WTC11 (cell line): ENCODE results near the gene CLCN6. TPM values are rescaled to one million over a fixed set of nuclear protein-coding genes. Genes with fewer than 3 reads are reported as not detected.

Experiments
- ATAC-seq: fragments of 200-7000 bp; cut with Tn5 transposase; 2 replicates; pipeline ENCODE4 v1.10.0; 2021; ENCODE audit warnings: mild to moderate bottlenecking, moderate library complexity
- CTCF ChIA-PET: fragments of 300-600 bp; sonication (Branson Sonifier 250); formaldehyde crosslinking; loops from one replicate; lab custom pipeline; 2021; ENCODE audit warnings: antibody characterized with exemption; lab: Charles Lee
- POLR2A ChIA-PET: fragments of 350-600 bp; sonication (Branson Sonifier 250); formaldehyde crosslinking; loops from one replicate; lab custom pipeline; 2021; ENCODE audit warnings: antibody characterized with exemption; lab: Charles Lee
- DNase-seq: peaks from one replicate; pipeline ENCODE4 v3.0.0; 2021; ENCODE audit warnings: low spot score
- H3K27ac Mint-ChIP-seq: 2 replicates; pipeline ENCODE4 v1.8.0; 2021; ENCODE audit warnings: mixed read lengths
- H3K27me3 Mint-ChIP-seq: 2 replicates; pipeline ENCODE4 v1.8.0; 2021; ENCODE audit warnings: low read depth, mild to moderate bottlenecking, moderate library complexity, mixed read lengths
- H3K36me3 Mint-ChIP-seq: 2 replicates; pipeline ENCODE4 v1.8.0; 2021; ENCODE audit warnings: mixed read lengths
- H3K4me1 Mint-ChIP-seq: 2 replicates; pipeline ENCODE4 v1.8.0; 2022; ENCODE audit warnings: mixed read lengths
- H3K4me3 Mint-ChIP-seq: 2 replicates; pipeline ENCODE4 v1.8.0; 2021; ENCODE audit warnings: mild to moderate bottlenecking, moderate library complexity, mixed read lengths
- H3K9me3 Mint-ChIP-seq: 2 replicates; pipeline ENCODE4 v1.8.0; 2021; ENCODE audit warnings: mixed read lengths
- HMGA2 ChIP-seq: fragments of 250-450 bp; sonication (Bioruptor Pico); IDR thresholded peaks from 2 replicates; pipeline ENCODE4 v1.4.0; 2021; ENCODE audit warnings: mild to moderate bottlenecking, moderate library complexity
- IRF1 ChIP-seq: sonication (generic); formaldehyde crosslinking; IDR thresholded peaks from 2 replicates; pipeline ENCODE4 v1.8.0; 2023; ENCODE audit warnings: missing genetic modification reagents
- PRDM15 ChIP-seq: sonication (generic); formaldehyde crosslinking; IDR thresholded peaks from 2 replicates; pipeline ENCODE4 v1.8.0; 2022; ENCODE audit warnings: missing genetic modification reagents
- PREB ChIP-seq: sonication (generic); formaldehyde crosslinking; IDR thresholded peaks from 2 replicates; pipeline ENCODE4 v1.8.1; 2022; ENCODE audit warnings: mild to moderate bottlenecking, missing genetic modification reagents, moderate library complexity, borderline replicate concordance
- RORB ChIP-seq: fragments of 250-450 bp; sonication (Bioruptor Pico); IDR thresholded peaks from 2 replicates; pipeline ENCODE4 v1.9.0; 2021; ENCODE audit warnings: mild to moderate bottlenecking
- SMAD4 ChIP-seq: sonication (generic); formaldehyde crosslinking; IDR thresholded peaks from 2 replicates; pipeline ENCODE4 v1.8.0; 2022; ENCODE audit warnings: mild to moderate bottlenecking, missing genetic modification reagents
- ZNF232 ChIP-seq: sonication (generic); formaldehyde crosslinking; IDR thresholded peaks from 2 replicates; pipeline ENCODE4 v1.8.0; 2022; ENCODE audit warnings: mild to moderate bottlenecking, missing genetic modification reagents
- ZNF263 ChIP-seq: sonication (generic); formaldehyde crosslinking; IDR thresholded peaks from 2 replicates; pipeline ENCODE4 v1.8.1; 2022; ENCODE audit warnings: low read depth, mild to moderate bottlenecking, moderate library complexity, missing genetic modification reagents
- ZNF396 ChIP-seq: fragments of 250-450 bp; sonication (Bioruptor Pico); IDR thresholded peaks from 2 replicates; pipeline ENCODE4 v1.8.0; 2021; ENCODE audit warnings: mild to moderate bottlenecking, moderate library complexity, borderline replicate concordance
- ZNF532 ChIP-seq: fragments of 250-450 bp; sonication (Bioruptor Pico); IDR thresholded peaks from 2 replicates; pipeline ENCODE4 v1.9.0; 2021; ENCODE audit warnings: mild to moderate bottlenecking, borderline replicate concordance
- total RNA-seq: library from RNA; stranded (reverse); gene quantifications from 3 replicates; pipeline ENCODE4 v1.2.3, GENCODE V29; 2021
- TF ChIP-seq, protein P1 (sequence below): sonication (generic); formaldehyde crosslinking; IDR thresholded peaks from 2 replicates; pipeline ENCODE4 v1.8.1; 2023; ENCODE audit warnings: mild to moderate bottlenecking, missing genetic modification reagents
- TF ChIP-seq, protein P2 (sequence below): sonication (generic); formaldehyde crosslinking; IDR thresholded peaks from 2 replicates; pipeline ENCODE4 v1.8.1; 2023; ENCODE audit warnings: mild to moderate bottlenecking, missing genetic modification reagents
- TF ChIP-seq, protein P3 (sequence below): sonication (generic); formaldehyde crosslinking; IDR thresholded peaks from 2 replicates; pipeline ENCODE4 v1.8.1; 2023; ENCODE audit warnings: mild to moderate bottlenecking, missing genetic modification reagents, moderate library complexity

CLCN6 gene
- total RNA-seq, 1 experiment from 2014 or later: 22.3 TPM

- no peak for TF ChIP-seq IRF1 (CRISPR knock-in tag)
- no peak for TF ChIP-seq ZNF263 (CRISPR knock-in tag)
- TF ChIP-seq RORB (CRISPR knock-in tag): no peak
- no peak for TF ChIP-seq PREB
- no peak for TF ChIP-seq ZNF532 (CRISPR knock-in tag)
- TF ChIP-seq SMAD4 (CRISPR knock-in tag): no peak
- no peak for TF ChIP-seq PRDM15
- TF ChIP-seq ZNF396 (CRISPR knock-in tag): no peak
- TF ChIP-seq, protein P1, sequence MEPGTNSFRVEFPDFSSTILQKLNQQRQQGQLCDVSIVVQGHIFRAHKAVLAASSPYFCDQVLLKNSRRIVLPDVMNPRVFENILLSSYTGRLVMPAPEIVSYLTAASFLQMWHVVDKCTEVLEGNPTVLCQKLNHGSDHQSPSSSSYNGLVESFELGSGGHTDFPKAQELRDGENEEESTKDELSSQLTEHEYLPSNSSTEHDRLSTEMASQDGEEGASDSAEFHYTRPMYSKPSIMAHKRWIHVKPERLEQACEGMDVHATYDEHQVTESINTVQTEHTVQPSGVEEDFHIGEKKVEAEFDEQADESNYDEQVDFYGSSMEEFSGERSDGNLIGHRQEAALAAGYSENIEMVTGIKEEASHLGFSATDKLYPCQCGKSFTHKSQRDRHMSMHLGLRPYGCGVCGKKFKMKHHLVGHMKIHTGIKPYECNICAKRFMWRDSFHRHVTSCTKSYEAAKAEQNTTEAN (CRISPR knock-in tag): no peak
- TF ChIP-seq ZNF232: no peak
- TF ChIP-seq, protein P2, sequence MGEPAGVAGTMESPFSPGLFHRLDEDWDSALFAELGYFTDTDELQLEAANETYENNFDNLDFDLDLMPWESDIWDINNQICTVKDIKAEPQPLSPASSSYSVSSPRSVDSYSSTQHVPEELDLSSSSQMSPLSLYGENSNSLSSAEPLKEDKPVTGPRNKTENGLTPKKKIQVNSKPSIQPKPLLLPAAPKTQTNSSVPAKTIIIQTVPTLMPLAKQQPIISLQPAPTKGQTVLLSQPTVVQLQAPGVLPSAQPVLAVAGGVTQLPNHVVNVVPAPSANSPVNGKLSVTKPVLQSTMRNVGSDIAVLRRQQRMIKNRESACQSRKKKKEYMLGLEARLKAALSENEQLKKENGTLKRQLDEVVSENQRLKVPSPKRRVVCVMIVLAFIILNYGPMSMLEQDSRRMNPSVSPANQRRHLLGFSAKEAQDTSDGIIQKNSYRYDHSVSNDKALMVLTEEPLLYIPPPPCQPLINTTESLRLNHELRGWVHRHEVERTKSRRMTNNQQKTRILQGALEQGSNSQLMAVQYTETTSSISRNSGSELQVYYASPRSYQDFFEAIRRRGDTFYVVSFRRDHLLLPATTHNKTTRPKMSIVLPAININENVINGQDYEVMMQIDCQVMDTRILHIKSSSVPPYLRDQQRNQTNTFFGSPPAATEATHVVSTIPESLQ (CRISPR knock-in tag): no peak
- TF ChIP-seq, protein P3, sequence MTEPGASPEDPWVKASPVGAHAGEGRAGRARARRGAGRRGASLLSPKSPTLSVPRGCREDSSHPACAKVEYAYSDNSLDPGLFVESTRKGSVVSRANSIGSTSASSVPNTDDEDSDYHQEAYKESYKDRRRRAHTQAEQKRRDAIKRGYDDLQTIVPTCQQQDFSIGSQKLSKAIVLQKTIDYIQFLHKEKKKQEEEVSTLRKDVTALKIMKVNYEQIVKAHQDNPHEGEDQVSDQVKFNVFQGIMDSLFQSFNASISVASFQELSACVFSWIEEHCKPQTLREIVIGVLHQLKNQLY (CRISPR knock-in tag): no peak
- no peak for TF ChIP-seq HMGA2 (CRISPR knock-in tag)
- Mint-ChIP-seq H3K4me1 (peaks cover 24% of the 10 kb centered on the region), H3K9me3 (no peaks in the 10 kb centered on the region), H3K36me3 (peaks cover 36% of the 10 kb centered on the region), H3K27ac (no peak overlapping the region), H3K27me3 (no peaks in the 10 kb centered on the region), H3K4me3 (no peak overlapping the region)
- CTCF ChIA-PET: interaction anchor here (1.9 kb wide), 1 partner anchor 11 kb away, joined by 11 read pairs; no protein-coding TSS in a partner anchor
- ATAC-seq: no peak
- POLR2A ChIA-PET: no interaction called here
- no peak for DNase-seq
Measured at GRCh38 chr1:11799099-11799498, 6.9 kb upstream of the CLCN6 start.
